GM15510 (cell line): Measurements from ENCODE around the gene ICA1.

Source experiments
- POLR2A ChIP-seq: IDR thresholded peaks from 3 replicates; pipeline ENCODE4 v1.6.1; 2011; ENCODE audit warnings: borderline replicate concordance; ENCODE audit not compliant: insufficient read length; ENCODE audit errors: extremely low read depth

Gene ICA1

GRCh38 chr7:8216334-8216690, 45.7 kb downstream of the ICA1 start:
- TF ChIP-seq POLR2A = no peak

DNA sequence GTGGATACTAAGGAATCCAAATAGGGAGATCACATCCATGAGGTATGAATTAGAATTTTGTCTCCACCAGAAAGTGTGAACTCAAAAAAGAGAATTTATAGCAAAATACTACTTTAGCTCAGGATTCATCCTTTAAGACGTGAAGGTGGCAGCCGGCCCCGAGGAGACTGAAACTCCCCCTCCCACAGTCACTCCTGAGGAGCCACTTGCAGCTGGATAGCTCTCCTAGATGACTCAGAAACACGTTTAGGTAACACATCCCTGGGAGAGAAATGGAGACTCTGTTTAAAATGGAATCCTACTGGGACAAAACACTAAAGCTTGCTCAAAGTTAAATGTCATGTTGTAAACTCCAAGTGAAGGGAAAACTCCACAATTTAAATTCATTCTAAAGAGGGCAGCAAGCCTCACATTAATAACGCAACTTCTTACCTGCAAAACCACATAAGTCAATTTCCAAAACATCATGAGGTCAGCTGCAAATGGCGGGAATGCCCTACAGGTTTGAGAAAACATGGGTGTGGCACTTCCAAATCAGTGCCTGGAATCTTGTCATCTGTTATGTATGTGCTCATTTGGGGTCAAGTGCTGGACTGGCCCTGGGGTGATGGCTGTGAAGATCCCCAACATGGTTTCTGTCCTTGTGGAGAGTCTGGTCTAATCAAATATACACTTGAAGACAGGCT, 46.2 kb downstream of the ICA1 start:
- TF ChIP-seq POLR2A = no peak

- TF ChIP-seq POLR2A = no peak
These were observed 47.6 kb downstream of the ICA1 start for GRCh38 chr7:8214244-8214824.

DNA sequence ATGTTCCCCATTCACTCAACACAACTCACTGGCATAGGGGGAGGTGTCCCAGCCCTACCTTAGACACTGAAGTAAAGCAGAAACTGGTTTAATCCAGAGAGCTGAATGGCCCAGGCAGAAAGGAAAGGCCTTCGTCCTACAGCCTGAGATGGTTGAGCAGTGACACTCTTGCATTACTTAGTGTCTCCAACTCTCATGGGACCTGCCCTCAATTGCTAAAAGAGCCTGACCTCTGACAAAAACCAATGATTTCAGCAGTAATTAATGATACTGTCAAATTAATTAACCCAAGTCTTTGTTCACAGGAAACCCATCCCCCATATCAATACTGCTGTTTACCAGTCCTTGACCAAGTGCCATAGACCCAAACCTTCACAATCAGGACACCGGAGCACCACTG, 48.6 kb downstream of the ICA1 start:
- no peak for TF ChIP-seq POLR2A

DNA sequence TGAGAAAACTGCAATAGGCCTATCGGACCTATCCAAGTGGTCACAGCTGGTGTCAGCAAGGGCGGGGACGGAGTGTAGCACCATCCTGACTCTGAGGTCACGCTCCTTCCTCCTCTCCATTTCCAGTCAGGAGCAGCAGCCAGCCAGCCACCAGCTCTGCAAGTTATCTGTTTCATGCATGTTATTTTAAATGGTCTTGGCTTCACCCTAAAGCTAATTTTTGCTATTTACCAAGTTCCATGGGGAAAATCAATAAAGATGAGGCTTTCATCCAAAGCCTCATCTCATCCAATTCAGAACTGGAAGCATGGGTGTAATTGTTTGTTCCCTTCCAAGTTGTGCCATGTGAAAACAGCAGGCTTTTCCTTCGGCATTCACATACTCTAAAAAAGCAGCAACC, 49.3 kb downstream of the ICA1 start:
- TF ChIP-seq POLR2A = no peak

GRCh38 chr7:8211725-8212096, 50.3 kb downstream of the ICA1 start:
- TF ChIP-seq POLR2A = no peak

DNA sequence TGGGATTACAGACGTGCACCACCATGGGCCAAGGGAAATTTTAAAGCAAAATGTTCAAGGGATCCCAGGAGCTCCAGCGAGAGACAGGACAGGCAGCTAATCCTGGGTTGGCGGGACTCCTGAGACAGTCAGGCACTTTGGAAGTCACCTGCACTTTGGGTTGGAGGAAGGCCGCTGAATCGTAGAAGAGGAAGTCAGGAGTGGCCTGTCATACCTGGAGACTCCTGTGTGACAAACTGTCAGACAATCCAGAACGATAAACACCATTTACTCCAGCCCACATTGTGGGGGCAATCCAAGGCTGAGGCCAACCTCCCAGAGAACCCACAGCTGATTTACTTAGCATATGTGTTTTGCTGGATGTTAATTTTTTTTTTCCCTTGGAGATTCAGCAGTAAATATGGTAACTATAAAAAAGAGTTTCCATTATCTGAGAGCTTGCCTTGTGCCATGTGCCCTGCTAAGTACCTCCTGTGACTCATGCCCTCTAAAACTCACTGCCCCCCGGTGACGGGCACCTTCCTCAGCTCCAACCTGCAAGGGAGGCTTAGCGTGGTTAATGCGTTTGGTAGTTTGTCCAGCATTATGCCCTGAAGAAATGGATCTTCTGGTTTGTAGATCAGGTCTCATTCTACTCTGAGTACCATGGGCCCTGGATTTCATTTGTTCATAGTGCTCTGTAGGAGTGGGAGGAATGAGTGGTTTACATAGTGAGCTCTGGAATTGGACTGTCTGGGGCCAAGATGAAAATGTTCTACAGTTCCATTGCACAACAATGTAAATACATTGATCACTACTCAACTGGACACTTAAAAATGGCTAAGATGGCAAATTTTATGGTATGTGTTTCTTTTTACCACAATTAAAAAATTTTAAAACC, 50.9 kb downstream of the ICA1 start:
- TF ChIP-seq POLR2A = no peak

DNA sequence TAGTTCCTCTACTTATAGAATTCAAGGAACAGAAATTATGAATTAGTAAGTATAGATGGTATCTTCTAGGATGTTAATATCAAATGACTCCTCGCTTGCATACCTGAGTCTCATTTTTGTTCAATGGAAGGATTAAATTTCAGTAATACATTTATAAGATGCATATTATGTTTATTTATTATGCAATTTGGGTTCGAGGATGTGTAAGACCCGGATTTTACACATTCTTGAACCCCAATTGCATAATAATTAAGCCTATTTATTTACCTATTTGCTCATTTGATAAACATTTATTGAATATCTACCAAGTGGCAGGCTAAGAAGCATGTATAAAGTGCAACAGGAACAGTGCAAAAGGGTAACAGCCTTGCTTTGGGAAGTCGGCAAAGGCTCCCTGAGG, 52.6 kb downstream of the ICA1 start:
- TF ChIP-seq POLR2A = no peak

GRCh38 chr7:8208816-8209215, 53.2 kb downstream of the ICA1 start:
- TF ChIP-seq POLR2A = no peak

DNA sequence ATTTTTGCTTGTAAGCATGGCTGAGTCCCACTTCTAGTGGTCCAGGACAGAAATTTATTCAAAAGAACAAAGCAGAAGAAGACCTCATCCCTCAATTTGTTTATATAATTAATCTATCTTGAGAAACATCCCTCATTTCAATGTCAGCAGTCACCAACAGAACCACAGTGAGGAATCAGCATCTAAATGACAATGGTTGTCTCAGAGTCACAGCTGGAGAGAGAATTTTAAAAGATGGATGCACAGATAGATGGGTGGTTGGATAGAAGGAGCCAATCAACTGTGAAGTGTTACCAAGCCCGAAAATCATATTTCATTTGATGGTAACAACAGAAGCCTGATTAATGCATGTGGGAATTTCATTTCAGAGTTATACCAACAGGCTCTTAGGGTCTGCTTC, 55.0 kb downstream of the ICA1 start:
- TF ChIP-seq POLR2A = no peak

GRCh38 chr7:8205537-8205936, 56.4 kb downstream of the ICA1 start:
- TF ChIP-seq POLR2A = no peak

GRCh38 chr7:8205031-8205387, 57.0 kb downstream of the ICA1 start:
- no peak for TF ChIP-seq POLR2A

GRCh38 chr7:8204339-8205030, 57.5 kb downstream of the ICA1 start:
- no peak for TF ChIP-seq POLR2A

DNA sequence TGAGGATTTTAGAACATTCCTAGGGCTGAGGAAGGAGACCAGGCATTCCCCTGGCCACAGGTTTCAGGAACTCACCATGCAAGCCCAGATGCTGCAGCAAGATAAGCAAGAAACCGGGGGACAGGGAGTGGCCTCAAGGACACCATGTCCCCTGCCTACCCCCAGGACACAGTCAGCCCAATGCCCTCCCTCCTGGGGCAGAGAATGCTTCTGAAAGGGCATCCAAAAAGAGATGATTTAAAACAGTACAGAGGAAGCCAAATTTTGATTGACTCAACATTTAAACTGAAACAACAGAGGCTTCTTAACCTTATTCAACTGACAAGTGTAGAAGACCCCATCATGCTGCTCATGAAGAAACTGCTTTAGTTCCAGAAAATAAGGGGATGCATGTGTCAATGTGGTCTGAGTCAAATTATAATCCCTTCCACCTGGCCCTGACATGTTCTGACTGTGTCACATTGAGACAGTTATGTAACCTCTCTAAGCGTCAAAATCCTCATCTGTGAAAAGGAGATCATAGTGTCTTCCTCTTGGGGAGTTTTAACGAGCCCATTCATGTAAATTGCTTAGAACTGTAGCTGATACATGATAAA, 60.0 kb downstream of the ICA1 start:
- TF ChIP-seq POLR2A = no peak

GRCh38 chr7:8200717-8201116, 61.2 kb downstream of the ICA1 start:
- TF ChIP-seq POLR2A = no peak

DNA sequence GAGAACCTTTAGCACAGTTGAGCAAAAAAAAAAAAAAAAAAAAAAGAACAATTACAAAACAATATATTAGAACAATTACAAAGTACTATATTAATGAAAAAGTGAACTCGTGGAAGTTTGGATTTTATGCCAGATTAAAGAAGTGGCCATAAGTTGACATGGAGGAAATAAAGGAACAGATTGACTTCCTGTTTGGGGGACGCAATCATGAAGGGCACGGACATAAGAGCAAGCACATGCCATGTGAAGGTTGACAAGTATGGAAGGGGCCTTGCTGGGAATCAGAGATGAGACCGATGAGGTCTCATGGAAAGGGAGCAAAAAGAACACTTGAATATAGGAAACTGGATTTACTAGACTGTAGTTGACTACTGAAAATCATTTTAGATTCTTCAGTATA, 61.7 kb downstream of the ICA1 start:
- TF ChIP-seq POLR2A = no peak
